Neural progenitor cell (in vitro differentiated cells): Measurements from ENCODE around the gene STAMBP.

Source experiments
- CTCF ChIP-seq: fragments of 200-600 bp; sonication (generic); IDR thresholded peaks from 2 replicates; pipeline ENCODE4 v1.5.1; 2017; ENCODE audit warnings: antibody characterized with exemption, mild to moderate bottlenecking
- EZH2 ChIP-seq: fragments of 200-600 bp; sonication (generic); IDR thresholded peaks from 2 replicates; pipeline ENCODE4 v1.6.1; 2017; ENCODE audit warnings: antibody characterized with exemption, mild to moderate bottlenecking, moderate library complexity
- EZH2phosphoT487 ChIP-seq: fragments of 200-600 bp; sonication (generic); IDR thresholded peaks from 2 replicates; pipeline ENCODE4 v1.6.1; 2017; ENCODE audit warnings: antibody characterized with exemption

DNA sequence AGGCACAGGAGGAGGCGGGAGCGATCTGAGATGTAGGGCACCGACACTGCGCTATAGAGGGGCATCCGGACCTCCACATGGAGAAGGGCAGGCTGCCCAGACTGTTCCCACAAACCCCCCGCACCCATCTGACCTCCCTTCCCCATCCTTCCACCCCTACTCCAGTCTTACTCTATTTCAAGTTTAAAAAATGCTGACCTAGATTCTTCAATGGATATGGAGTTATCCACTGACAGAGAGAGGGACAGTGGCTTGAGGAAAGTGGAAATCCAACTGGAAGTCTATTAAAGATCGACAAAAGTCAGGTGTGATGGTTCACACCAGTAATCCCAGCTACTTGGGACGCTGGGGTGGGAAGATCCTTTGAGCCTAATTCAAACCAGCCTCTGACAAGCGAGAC lies 92.8 kb downstream of the STAMBP start:
- TF ChIP-seq CTCF (no peak), EZH2 (no peak), EZH2phosphoT487 (no peak)
